ENCODE measurements around the gene CTNND2. TPM values are rescaled to one million over a fixed set of nuclear protein-coding genes. Genes with fewer than 3 reads are reported as not detected.
"Not testable (repeated sequence)": the region's sequence is repeated elsewhere in the genome, so short reads cannot be mapped to it uniquely, and the experiment has no call there.

Gene CTNND2
- total RNA-seq, 4 donors from 2014 or later, result 1.3 to 2.5 (median 2.1) TPM

GRCh38 chr5:11010429-11011210 lies 893.6 kb downstream of the CTNND2 start:
- Histone ChIP-seq H3K4me3 (no peak overlapping the region), H3K9me3 (peaks cover 0 to 6% (median 2%) of the 10 kb centered on the region in 4 donors), H3K27me3 (no peaks in the 10 kb centered on the region), H3K4me1 (peaks cover 0 to 15% (median 0%) of the 10 kb centered on the region in 4 donors), H3K36me3 (no peaks in the 10 kb centered on the region), H3K27ac (replicated peaks in 1 of 4) (no peak overlapping the region)
- peak; percentile 77 for DNase-seq (ENCODE audit: extremely low spot score)
- 79% methylated on average over 7 of the region's 7 CpGs for WGBS
- intact Hi-C loops (cut with DNase I), result no loop called here
- TF ChIP-seq CTCF (IDR thresholded peaks at IDR 0.05) (no peak), POLR2A (IDR thresholded peaks at IDR 0.05; ENCODE audit: low read depth) (no peak), EP300 (IDR thresholded peaks at IDR 0.05) (no peak), POLR2AphosphoS5 (IDR thresholded peaks at IDR 0.05) (no peak)

DNA sequence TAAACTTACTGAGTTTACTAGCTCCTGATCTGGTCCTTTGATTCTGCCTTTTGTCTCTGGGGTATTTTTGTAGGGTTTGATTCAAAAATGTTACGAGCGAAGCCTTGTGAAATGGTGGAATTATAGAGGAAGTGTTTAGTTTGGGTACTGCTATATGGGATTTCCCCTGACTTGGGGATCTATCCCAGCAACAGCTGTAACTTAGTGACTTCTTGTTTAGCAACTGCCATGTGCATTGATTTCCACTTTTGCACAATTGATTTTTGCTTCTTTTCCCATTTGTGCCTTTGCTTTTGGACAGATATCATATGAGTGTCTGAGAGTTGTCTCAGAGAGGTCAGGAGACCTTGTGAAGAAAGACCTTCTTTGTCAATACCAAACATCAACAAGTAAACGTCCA lies 894.7 kb downstream of the CTNND2 start:
- intact Hi-C loops (cut with DNase I), result no loop called here
- 75% methylated on average over 3 of the region's 3 CpGs for WGBS
- Histone ChIP-seq H3K27me3 (no peaks in the 10 kb centered on the region), H3K4me3 (no peak overlapping the region), H3K4me1 (peaks cover 0 to 15% (median 0%) of the 10 kb centered on the region in 4 donors), H3K36me3 (no peaks in the 10 kb centered on the region), H3K9me3 (peaks cover 0 to 6% (median 2%) of the 10 kb centered on the region in 4 donors), H3K27ac (replicated peaks in 1 of 4) (no peak overlapping the region)
- no peak for DNase-seq (ENCODE audit: extremely low spot score)
- TF ChIP-seq POLR2AphosphoS5 (IDR thresholded peaks at IDR 0.05) (no peak), POLR2A (IDR thresholded peaks at IDR 0.05; ENCODE audit: low read depth) (no peak), CTCF (IDR thresholded peaks at IDR 0.05) (no peak), EP300 (IDR thresholded peaks at IDR 0.05) (no peak)

DNA sequence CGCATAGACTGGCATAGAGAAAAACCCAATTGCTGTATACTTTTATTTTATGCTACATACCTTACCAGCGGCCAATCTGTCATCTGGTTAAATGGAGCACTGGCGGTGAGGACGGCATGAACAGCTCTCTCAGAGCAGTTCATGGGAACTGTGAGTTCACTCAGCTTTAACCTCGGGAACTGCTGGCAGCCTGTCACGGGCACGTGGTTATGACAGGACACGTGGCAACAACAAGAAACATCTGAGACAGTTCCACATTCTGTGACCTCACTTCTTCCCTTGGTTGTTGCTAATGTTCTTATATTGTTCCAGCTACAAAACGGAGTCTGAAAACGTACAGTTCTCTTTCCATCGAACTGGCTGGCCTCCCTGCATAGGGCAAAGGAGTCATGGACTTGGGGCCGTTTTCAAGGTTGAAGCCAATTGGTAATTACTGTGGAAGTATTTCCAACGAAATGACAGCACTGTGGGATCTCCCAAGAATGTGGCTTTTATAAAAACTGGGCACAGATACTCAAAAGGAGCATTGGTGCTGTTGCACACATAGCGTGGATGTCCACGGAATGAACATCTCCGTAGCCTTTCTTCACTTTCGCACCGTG lies 896.9 kb downstream of the CTNND2 start:
- intact Hi-C loops (cut with DNase I), result no loop called here
- no peak for TF ChIP-seq CTCF (IDR thresholded peaks at IDR 0.05)
- no peak for TF ChIP-seq EP300 (IDR thresholded peaks at IDR 0.05)
- DNase-seq (ENCODE audit: extremely low spot score), result peak; percentile 57
- H3K27me3 ChIP-seq, result no peaks in the 10 kb centered on the region
- WGBS, result 73% methylated on average over 18 of the region's 18 CpGs
- peaks cover 0 to 6% (median 0%) of the 10 kb centered on the region in 4 donors for H3K4me1 ChIP-seq
- peaks cover 0 to 6% (median 2%) of the 10 kb centered on the region in 4 donors for H3K9me3 ChIP-seq
- H3K4me3 ChIP-seq, result no peak overlapping the region
- H3K36me3 ChIP-seq, result no peaks in the 10 kb centered on the region
- no peak overlapping the region for H3K27ac ChIP-seq (replicated peaks in 1 of 4)

GRCh38 chr5:11004523-11004922 lies 899.7 kb downstream of the CTNND2 start:
- intact Hi-C loops (cut with DNase I); H3K36me3 ChIP-seq; H3K9me3 ChIP-seq; DNase-seq (ENCODE audit: extremely low spot score); H3K4me3 ChIP-seq; H3K4me1 ChIP-seq; H3K27ac ChIP-seq (replicated peaks in 1 of 4); H3K27me3 ChIP-seq: not testable (repeated sequence)
- WGBS, result 90% methylated on average over 4 of the region's 4 CpGs

GRCh38 chr5:11000515-11001353 lies 903.5 kb downstream of the CTNND2 start:
- no peaks in the 10 kb centered on the region for H3K36me3 ChIP-seq
- no peaks in the 10 kb centered on the region for H3K9me3 ChIP-seq
- DNase-seq (ENCODE audit: extremely low spot score), result no peak
- TF ChIP-seq EP300 (IDR thresholded peaks at IDR 0.05) (no peak), POLR2A (IDR thresholded peaks at IDR 0.05; ENCODE audit: low read depth) (no peak), CTCF (IDR thresholded peaks at IDR 0.05) (no peak), POLR2AphosphoS5 (IDR thresholded peaks at IDR 0.05) (no peak)
- H3K4me1 ChIP-seq, result peaks cover 0 to 6% (median 0%) of the 10 kb centered on the region in 4 donors
- intact Hi-C loops (cut with DNase I), result no loop called here
- H3K27me3 ChIP-seq, result no peaks in the 10 kb centered on the region
- 33% methylated on average over 2 of the region's 2 CpGs for WGBS
- H3K4me3 ChIP-seq, result no peak overlapping the region
- H3K27ac ChIP-seq (replicated peaks in 1 of 4), result no peak overlapping the region

Measured in esophagus muscularis mucosa (tissue), 4 donors.